ENCODE results near the gene TSKU.

TSKU gene

DNA sequence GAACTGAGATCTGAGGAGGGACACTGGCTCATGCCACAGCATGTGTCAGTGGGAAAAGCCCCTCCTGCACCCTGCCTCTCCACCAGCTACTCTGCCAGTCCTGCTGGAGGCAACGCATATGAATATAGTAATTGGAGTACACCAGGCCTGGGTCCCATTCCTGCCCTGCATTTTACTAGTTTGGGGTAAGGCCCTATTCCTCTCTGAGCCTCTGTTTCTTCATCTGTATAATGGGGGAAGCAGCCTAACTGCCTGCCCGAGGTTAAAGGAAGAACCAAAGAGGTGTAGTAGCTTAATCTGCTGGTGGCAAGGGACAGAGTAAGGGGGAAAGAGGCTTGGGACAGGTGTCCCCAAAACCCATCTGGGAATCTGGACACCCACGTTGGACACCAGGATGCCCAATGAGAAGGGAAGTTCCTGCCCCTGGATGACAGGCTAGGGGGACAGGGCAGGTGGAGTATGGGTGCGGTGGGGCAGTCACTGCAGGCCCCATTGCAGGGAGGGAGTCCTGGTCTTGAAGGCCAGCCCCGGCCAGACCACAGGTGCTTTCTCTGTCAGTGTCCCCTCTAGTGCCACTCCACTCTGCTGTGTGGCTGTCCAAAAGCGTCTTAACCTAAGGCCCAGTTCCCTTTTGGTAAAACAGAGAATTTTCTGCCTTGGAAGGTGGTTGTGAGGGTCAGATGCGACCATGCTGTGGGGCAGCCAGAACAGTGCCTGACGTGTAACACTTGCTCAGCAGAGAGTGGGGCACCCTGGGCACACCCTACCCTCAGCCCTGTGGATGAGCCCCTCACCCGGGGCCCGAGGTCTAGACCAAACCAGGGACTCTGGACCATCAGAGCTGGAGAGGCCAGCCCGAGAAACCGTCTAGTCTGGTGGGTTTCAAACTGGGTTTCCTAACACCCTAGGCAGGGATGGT, 11.5 kb downstream of the TSKU start:
- H3K4me2 ChIP-seq (ENCODE audit: low read depth, low read length, poor library complexity, severe bottlenecking) = no peak overlapping the region
- H3K9ac ChIP-seq (ENCODE audit: low read depth, low read length, poor library complexity, severe bottlenecking) = no peak overlapping the region
- peaks cover 6% of the 10 kb centered on the region for H4K20me1 ChIP-seq (ENCODE audit: insufficient read depth, low read length, poor library complexity, severe bottlenecking)
- no peak overlapping the region for H2AFZ ChIP-seq (ENCODE audit: low read length)
- no peak for TF ChIP-seq CTCF (conservative IDR thresholded peaks at IDR 0.05; ENCODE audit: low read length)
- TF ChIP-seq EZH2phosphoT487 (IDR thresholded peaks at IDR 0.05; ENCODE audit: borderline replicate concordance) = no peak
- no peak overlapping the region for H3K4me3 ChIP-seq (ENCODE audit: low read length, poor library complexity, severe bottlenecking)
- H3K9me2 ChIP-seq (replicated peaks; ENCODE audit: low read depth, low read length) = no peaks in the 10 kb centered on the region
- no peaks in the 10 kb centered on the region for H3K4me1 ChIP-seq (ENCODE audit: insufficient read depth, low read length, poor library complexity, severe bottlenecking)
- peaks cover 20% of the 10 kb centered on the region; the same call in 1 of the 2 replicates for H3K36me3 ChIP-seq (ENCODE audit: insufficient read depth, low read length)
- H3K9me3 ChIP-seq (ENCODE audit: insufficient read depth, low read depth, low read length) = no peaks in the 10 kb centered on the region; the same call in 1 of the 2 replicates
- H3K79me2 ChIP-seq (ENCODE audit: insufficient read depth, low read length) = peaks cover 19% of the 10 kb centered on the region; the same call in 1 of the 2 replicates
- H3K27me3 ChIP-seq (ENCODE audit: insufficient read depth, low read length, poor library complexity, severe bottlenecking) = no peaks in the 10 kb centered on the region
- H3F3A ChIP-seq (ENCODE audit: low read depth) = no peaks in the 10 kb centered on the region

DNA sequence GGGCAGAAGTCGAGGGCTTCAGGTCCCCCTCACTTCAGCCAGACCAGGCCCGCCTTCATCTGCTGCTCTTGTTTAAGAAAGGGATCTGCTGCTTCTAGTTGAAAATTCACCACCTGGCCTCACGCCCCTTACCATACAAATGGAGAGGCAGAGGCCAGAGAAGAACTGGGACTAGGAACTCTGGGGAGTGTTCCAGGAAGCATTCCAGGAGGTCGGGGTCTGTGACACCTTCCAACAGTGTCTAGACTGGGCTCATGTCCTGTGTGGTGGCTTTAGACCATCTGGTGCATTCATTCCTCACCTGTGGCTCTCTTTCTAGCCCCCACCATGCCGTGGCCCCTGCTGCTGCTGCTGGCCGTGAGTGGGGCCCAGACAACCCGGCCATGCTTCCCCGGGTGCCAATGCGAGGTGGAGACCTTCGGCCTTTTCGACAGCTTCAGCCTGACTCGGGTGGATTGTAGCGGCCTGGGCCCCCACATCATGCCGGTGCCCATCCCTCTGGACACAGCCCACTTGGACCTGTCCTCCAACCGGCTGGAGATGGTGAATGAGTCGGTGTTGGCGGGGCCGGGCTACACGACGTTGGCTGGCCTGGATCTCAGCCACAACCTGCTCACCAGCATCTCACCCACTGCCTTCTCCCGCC, 12.3 kb downstream of the TSKU start:
- H3K4me3 ChIP-seq (ENCODE audit: low read length, poor library complexity, severe bottlenecking) = no peak overlapping the region
- TF ChIP-seq EZH2phosphoT487 (IDR thresholded peaks at IDR 0.05; ENCODE audit: borderline replicate concordance) (no peak), CTCF (conservative IDR thresholded peaks at IDR 0.05; ENCODE audit: low read length) (no peak)
- H3K9ac ChIP-seq (ENCODE audit: low read depth, low read length, poor library complexity, severe bottlenecking) = no peak overlapping the region
- H2AFZ ChIP-seq (ENCODE audit: low read length) = no peak overlapping the region
- H3K79me2 ChIP-seq (ENCODE audit: insufficient read depth, low read length) = peaks cover 18% of the 10 kb centered on the region; the same call in 1 of the 2 replicates
- no peaks in the 10 kb centered on the region for H3F3A ChIP-seq (ENCODE audit: low read depth)
- H3K36me3 ChIP-seq (ENCODE audit: insufficient read depth, low read length) = peaks cover 20% of the 10 kb centered on the region; the same call in 1 of the 2 replicates
- H4K20me1 ChIP-seq (ENCODE audit: insufficient read depth, low read length, poor library complexity, severe bottlenecking) = peaks cover 6% of the 10 kb centered on the region
- H3K9me2 ChIP-seq (replicated peaks; ENCODE audit: low read depth, low read length) = no peaks in the 10 kb centered on the region
- no peaks in the 10 kb centered on the region for H3K4me1 ChIP-seq (ENCODE audit: insufficient read depth, low read length, poor library complexity, severe bottlenecking)
- no peaks in the 10 kb centered on the region; the same call in 1 of the 2 replicates for H3K9me3 ChIP-seq (ENCODE audit: insufficient read depth, low read depth, low read length)
- H3K27me3 ChIP-seq (ENCODE audit: insufficient read depth, low read length, poor library complexity, severe bottlenecking) = no peaks in the 10 kb centered on the region
- H3K4me2 ChIP-seq (ENCODE audit: low read depth, low read length, poor library complexity, severe bottlenecking) = no peak overlapping the region

DNA sequence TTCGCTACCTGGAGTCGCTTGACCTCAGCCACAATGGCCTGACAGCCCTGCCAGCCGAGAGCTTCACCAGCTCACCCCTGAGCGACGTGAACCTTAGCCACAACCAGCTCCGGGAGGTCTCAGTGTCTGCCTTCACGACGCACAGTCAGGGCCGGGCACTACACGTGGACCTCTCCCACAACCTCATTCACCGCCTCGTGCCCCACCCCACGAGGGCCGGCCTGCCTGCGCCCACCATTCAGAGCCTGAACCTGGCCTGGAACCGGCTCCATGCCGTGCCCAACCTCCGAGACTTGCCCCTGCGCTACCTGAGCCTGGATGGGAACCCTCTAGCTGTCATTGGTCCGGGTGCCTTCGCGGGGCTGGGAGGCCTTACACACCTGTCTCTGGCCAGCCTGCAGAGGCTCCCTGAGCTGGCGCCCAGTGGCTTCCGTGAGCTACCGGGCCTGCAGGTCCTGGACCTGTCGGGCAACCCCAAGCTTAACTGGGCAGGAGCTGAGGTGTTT, 12.8 kb downstream of the TSKU start:
- Histone ChIP-seq H3K79me2 (ENCODE audit: insufficient read depth, low read length) (peaks cover 18% of the 10 kb centered on the region; the same call in 1 of the 2 replicates), H3K4me3 (ENCODE audit: low read length, poor library complexity, severe bottlenecking) (no peak overlapping the region), H2AFZ (ENCODE audit: low read length) (no peak overlapping the region), H3K4me2 (ENCODE audit: low read depth, low read length, poor library complexity, severe bottlenecking) (no peak overlapping the region), H3K9me2 (replicated peaks; ENCODE audit: low read depth, low read length) (no peaks in the 10 kb centered on the region), H4K20me1 (ENCODE audit: insufficient read depth, low read length, poor library complexity, severe bottlenecking) (peaks cover 6% of the 10 kb centered on the region), H3K36me3 (ENCODE audit: insufficient read depth, low read length) (peaks cover 20% of the 10 kb centered on the region; the same call in 1 of the 2 replicates), H3K4me1 (ENCODE audit: insufficient read depth, low read length, poor library complexity, severe bottlenecking) (no peaks in the 10 kb centered on the region), H3F3A (ENCODE audit: low read depth) (no peaks in the 10 kb centered on the region), H3K9ac (ENCODE audit: low read depth, low read length, poor library complexity, severe bottlenecking) (no peak overlapping the region), H3K9me3 (ENCODE audit: insufficient read depth, low read depth, low read length) (no peaks in the 10 kb centered on the region; the same call in 1 of the 2 replicates), H3K27me3 (ENCODE audit: insufficient read depth, low read length, poor library complexity, severe bottlenecking) (no peaks in the 10 kb centered on the region)
- no peak for TF ChIP-seq EZH2phosphoT487 (IDR thresholded peaks at IDR 0.05; ENCODE audit: borderline replicate concordance)
- TF ChIP-seq CTCF (conservative IDR thresholded peaks at IDR 0.05; ENCODE audit: low read length) = no peak

Data from Loucy (cell line).